GM13977 (cell line): Measurements from ENCODE around the gene FRMD1.

ENCODE experiments used
- DNase-seq: peaks from one replicate; pipeline ENCODE4 v3.0.0; 2012; ENCODE audit warnings: low spot score
- in situ Hi-C: fragments of 300-500 bp; cut with MboI; formaldehyde crosslinking; loops from one replicate; pipeline ENCODE4 v1.12.0; 2022; ENCODE audit warnings: low sequenced_read_pairs, low pct_unique_long_range_greater_than_20kb, mixed read lengths, inconsistent platforms; ENCODE audit not compliant: unreplicated experiment
- TF ChIP-seq, protein P1 (sequence below): IDR thresholded peaks from 2 replicates; pipeline ENCODE4 v1.5.1; 2012; ENCODE audit warnings: mild to moderate bottlenecking, control low read depth; ENCODE audit not compliant: insufficient read depth; ENCODE audit errors: extremely low read depth, missing control alignments

Gene FRMD1

DNA sequence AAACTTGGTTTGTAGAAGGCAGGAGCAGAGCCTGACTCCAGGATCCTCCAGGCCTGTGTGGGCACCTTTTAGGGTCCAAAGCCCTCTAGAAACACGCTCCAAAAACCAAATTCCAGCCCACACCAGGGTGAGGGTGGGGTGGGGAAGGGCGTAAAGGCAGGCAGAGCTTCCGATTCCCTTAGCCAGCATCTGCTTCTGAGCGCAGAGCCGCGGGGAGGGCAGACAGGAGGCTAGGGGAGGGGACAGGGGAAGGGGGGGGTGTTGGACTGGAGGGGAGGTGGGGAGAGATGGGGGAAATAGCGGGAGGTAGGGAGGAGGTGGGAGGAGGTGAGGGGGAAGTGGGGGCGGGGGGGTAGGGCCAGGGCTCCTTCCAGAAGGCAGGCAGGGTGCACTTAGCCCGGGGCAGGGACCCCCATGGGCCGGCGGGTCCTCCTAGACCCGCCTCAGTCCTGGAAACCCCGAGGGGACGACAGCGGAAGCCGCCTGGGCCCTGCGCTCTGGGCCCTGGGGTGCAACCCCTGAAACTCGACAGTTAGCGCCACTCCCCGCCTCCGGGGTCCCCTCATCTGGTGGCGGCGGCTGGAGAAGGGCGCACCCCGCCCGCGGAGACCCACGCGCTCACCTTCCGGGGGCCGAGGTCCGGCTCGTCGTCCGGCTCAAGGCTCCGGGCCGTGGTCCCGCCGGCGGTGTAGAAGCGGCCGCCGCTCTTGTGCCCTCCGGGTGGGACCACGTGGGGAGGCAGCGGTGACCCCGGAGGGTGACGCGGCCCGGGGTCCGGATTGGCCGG, 22.0 kb upstream of the FRMD1 start:
- TF ChIP-seq, protein P1, sequence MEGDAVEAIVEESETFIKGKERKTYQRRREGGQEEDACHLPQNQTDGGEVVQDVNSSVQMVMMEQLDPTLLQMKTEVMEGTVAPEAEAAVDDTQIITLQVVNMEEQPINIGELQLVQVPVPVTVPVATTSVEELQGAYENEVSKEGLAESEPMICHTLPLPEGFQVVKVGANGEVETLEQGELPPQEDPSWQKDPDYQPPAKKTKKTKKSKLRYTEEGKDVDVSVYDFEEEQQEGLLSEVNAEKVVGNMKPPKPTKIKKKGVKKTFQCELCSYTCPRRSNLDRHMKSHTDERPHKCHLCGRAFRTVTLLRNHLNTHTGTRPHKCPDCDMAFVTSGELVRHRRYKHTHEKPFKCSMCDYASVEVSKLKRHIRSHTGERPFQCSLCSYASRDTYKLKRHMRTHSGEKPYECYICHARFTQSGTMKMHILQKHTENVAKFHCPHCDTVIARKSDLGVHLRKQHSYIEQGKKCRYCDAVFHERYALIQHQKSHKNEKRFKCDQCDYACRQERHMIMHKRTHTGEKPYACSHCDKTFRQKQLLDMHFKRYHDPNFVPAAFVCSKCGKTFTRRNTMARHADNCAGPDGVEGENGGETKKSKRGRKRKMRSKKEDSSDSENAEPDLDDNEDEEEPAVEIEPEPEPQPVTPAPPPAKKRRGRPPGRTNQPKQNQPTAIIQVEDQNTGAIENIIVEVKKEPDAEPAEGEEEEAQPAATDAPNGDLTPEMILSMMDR, result no peak
- in situ Hi-C loops, result no loop called here
- DNase-seq, result no peak

DNA sequence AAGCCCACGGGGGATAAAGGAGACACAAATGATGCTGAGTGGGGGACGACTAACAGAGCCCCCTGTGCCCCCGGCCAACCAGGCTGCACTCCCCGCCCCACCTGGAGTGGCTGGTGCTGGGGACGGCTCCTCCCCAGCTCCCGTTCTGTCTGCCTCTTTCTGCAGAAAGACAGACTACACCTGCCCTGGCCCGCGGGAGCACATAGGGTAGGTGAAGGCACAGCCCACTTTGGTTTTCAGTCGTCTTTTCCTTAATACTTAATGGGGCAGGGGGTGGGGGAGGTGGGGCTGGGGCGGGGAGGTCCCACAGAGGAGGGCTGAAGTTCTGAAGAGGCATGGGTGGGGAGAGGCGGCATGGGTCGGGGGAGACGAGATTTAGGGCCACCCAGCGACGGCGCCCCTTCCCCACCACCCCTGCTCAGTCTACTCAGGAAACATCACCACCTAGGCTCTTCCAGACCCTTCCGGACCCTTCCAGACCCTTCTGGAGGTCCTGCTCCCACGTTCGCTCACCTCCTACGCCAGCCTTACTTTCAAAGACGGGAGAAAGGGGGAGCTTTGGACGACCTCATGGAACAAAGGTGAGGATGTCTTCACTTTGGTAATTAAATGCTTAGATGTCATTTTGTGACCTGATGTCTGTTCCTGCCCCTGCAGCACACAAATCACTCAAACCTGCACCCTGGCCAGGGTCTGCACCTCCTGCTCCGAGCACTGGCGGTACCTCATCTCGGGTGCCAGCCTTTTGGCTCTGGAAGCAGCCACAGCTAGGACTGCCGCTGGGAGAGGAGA, 21.2 kb upstream of the FRMD1 start:
- DNase-seq, result no peak
- in situ Hi-C loops, result no loop called here
- TF ChIP-seq, protein P1, result no peak

DNA sequence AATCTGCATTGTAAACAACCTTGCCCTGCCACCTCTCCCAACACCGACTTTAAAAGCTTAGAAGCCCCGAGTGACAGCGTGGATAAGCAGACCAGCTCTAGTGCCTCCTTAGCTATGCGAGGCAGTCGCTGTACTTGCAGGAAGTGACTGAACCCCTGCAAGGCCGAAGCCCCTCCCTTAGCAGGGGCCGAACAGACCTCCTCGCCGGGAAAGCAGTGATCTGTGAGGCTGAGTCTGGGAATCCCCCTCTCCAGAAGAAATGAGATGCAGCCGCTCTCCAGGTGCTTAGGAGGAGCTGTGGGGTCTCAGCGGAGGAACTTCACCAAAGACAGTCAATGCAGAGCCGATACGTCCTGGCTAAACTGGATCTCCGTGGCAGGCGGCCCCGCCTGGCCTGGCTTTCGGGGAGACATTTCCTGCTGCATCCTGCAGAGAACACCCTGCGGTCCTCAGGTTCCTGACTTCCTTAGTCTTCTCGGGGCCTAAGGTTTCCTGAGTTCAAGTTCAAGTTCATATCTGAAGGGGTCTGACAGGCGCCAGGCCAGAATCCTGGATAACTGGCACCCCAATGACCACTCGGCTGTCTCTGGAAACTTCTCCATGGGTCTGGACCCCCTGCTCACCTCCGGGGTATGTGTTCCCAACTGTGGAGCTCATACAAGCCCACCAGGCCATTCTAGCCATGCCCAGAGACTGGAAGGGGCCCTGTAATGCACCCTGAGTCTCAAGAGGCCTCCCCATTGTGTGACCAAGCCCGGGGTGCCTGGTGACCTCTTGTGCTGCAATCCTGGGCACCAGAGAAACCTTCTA, 20.4 kb upstream of the FRMD1 start:
- in situ Hi-C loops, result no loop called here
- TF ChIP-seq, protein P1, result no peak
- no peak for DNase-seq

DNA sequence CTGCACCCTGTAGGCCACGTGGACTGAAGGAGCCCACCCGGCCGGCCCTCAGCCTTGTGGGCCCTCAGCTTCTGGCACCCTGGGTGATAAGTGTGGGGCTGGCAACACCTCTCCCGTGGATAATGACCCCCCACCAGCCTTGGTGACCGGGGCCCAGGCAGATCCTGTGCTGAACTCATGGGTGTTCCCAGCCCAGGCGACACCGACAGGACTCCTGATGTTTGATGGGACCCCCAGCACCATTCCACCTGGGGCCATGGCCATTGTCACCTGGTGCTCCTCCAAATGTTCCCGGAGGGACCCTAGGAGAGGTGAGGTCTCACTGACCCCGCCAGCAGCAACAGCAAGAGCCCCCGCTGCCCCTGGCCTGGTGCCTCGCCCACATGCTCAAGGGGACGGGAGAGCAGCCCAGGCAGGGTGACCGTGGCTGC, 19.4 kb upstream of the FRMD1 start:
- TF ChIP-seq, protein P1, result no peak
- no peak for DNase-seq
- in situ Hi-C loops, result no loop called here

DNA sequence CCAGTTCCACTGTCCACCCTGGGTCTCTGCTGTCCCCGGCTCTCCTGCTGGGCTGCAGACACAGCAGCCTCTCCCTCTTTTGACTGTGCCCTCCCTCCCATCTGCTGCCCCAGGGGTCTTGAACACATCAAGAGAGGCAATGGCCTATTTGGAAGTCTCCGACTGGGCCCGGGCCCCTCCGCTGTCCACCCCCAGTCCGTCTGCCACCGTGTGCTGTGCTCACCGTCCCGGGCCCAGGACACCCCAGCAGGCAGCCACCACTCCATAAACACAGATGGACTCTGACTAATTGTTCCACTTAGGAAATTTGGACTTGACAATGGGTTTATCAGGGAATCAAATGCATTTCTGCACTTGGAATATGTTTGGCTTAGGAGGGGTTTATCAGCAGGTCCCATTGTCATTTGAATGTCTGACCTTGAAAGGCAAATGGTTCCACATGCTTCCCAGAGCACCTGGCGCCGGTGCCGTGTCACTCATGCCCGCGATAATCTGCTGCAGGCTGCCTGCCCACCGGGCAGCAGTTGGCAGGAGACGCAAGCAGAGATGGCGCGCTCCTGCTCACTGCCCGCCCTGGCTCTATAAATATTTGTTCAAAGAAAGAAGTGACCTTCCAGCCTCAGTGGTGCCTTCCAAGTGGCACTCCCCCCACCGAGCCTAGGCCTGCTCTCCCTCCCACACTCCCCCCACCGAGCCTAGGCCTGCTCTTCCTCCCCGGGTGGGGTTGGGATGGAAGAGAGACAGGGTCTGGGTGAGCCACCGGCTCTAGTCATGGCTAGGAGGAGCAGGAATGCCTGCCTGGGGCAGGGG, 18.8 kb upstream of the FRMD1 start:
- in situ Hi-C loops, result no loop called here
- DNase-seq, result no peak
- TF ChIP-seq, protein P1, result no peak

DNA sequence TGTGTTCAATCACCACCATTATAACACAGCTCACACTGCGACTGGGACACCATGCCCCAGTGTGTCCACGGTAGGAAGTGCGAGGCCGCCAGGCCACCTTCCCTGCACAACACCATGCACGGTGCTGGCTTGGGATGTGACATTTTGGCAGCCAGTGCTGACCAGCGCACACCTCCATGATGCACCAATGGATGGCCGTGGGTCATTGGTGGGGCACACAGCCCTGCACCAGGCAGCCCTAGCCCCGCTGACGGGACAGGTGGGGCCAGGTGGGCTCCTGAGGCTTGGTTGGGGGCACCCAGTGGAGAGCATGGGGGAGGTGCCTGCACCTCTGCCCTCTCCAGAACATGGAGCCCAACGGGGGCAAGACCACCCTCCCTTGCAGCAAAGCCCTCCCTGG, 18.2 kb upstream of the FRMD1 start:
- no peak for DNase-seq
- in situ Hi-C loops, result no loop called here
- TF ChIP-seq, protein P1, result no peak
